GM18517 (cell line): ENCODE results near the gene PFN2.
A peak's percentile ranks its signal among the peaks of the same experiment; 100 is the strongest.
"Not testable (repeated sequence)": the region's sequence is repeated elsewhere in the genome, so short reads cannot be mapped to it uniquely, and the experiment has no call there.

Experiments
- ATAC-seq: cut with Tn5 transposase; IDR thresholded peaks from one replicate; pipeline ENCODE4 v1.9.1; 2021; ENCODE audit warnings: mild to moderate bottlenecking, moderate library complexity; ENCODE audit not compliant: unreplicated experiment

The PFN2 gene, protein sequence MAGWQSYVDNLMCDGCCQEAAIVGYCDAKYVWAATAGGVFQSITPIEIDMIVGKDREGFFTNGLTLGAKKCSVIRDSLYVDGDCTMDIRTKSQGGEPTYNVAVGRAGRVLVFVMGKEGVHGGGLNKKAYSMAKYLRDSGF

DNA sequence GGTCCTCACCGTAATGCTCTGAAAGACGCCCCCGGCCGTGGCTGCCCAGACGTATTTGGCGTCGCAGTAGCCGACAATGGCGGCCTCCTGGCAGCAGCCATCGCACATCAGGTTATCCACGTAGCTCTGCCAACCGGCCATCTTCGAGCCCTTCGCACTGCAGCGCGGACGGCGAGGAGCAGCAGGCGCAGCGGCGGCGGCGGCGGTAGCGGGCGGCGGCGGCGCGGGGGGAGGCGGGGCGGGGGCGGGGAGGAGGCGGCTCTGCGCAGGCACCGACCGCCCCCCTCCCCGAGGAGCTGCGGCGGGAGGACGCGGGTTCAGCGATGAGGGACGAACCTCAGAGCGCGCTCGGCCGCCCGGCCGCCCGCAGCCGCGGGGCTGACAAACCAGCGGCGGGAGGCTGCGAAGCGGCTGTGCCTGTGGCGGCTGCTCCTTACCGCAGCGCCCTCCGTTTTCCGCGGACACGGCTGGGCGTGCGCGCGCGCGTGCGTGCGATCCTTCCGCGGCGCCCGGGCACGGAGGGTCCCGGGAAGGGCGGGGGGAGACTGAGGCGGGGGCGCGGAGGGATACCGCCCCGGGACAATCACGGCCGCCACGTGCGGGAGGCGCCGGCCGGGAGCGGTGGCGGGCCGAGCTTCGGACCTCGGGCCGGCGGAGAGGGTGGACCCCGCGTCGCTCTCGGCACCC is at the start of gene PFN2:
TSS of gene PFN2 (minus strand) at position 180 of the 687 bp plus-strand sequence. CDS start at position 141, 39 bp downstream.
- ATAC-seq, result peak; percentile 39

DNA sequence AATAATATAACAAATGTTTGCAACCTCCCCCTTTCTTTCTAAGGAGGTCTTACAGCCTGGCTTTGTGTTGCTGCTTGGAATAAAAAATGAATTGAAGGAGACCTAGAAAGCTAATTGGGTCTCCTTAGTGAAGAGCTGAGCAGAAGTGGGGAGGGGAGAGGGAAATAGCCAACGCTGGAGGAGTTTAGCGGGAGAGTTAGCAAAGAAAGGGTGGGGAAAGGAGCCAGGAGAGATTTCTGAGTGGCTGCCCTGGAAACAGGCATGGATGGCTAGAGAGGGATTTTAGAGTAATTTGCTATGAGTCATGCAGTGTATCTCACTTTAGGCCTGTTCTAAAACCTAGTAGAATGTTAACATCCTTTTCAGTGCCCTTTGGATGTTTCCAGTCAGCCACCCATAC is 45.2 kb upstream of the PFN2 start:
- no peak for ATAC-seq

DNA sequence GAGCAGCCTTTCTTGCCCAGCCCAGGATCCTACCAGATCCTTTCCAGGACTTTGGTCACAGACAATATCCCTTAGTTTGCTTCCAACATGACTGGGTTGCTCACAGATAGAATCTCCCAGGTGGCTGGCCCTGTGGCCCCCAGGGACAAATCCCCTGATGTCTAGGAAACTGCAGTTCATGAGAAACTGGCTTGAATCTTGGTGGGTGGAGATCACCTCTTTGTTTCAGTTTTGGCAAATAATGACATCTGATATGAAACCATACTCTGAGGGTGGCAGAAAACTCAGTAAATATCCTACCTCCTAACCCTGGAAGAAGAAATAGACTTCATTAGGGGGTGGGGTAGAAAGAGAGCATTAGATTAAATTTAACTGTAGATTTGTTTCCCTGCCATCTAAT is 44.1 kb upstream of the PFN2 start:
- ATAC-seq, result no peak

DNA sequence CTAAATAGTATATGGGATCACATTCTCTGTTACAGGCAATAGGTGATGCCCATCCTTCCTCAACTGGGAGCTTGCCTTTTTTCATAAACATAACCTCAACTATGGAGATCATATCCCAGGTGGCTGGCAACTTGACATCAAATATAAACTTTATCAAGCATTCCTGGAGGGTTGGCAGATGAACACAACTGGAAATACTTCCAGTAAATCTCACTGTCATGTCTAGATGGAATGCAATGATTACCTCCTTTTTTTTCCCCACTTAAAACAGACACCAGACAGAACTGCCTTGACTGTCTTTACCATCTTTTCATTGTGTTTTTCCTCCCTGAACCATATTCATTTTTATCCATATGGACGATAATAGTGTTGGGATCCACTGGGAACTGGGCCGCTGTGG is 43.1 kb upstream of the PFN2 start:
- no peak for ATAC-seq

DNA sequence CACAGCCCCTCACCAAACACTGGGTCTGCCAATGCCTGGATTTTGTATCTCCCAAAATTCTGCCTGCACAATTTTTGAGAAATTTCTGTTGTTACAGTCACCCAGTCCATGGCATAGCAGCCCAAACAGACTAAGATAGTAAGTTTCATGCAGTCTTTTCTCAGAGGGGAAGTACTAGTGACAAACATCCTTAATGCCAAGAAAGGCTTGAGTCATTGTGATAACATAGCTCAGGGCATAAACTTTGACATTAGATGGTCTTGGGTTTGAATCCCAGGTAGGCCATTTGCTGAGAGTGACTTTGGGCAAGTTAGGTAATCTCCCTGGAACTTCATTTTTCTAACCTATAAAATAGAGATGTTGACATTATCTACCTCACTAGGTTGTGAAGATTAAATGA is 36.1 kb upstream of the PFN2 start:
- ATAC-seq, result no peak

DNA sequence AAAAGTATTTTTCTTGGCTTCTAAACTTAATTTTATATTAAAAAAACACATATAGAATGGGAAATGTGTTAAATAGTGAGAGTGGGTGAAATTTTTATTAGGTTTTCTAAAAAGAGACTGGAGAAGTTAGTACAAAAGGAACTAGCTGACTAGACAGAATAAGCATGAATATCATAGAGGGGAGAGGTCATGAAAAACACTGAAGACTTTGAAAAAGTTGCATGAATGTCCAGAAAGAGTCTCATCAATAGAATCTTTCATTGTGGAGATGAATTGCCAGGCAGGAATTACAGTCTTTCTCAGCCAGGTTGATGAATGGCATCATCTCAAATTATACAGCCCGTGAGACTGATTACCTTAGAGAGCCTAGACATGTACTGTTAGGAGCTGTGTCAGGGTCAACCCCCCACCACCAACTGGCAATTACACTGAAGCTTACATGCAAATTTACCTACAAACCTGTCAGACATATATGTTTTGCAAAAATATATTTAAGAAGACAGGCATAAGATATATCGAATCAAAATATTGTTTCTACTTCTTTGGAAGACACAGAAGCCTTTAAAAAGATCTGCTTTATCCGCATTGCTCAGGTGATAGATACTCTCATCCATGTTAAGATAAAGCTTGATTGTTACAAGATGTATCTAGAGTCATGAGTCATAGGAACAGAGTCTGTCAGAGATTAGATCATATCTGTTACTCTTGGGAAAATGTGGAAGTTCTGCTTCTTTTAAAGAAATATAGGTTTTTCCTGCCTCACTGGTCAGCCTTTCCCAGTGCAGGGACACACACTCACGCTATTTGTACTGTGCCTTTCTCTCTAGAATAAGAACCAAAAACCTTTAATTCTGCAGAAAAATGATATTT is 34.8 kb upstream of the PFN2 start:
- no peak for ATAC-seq

DNA sequence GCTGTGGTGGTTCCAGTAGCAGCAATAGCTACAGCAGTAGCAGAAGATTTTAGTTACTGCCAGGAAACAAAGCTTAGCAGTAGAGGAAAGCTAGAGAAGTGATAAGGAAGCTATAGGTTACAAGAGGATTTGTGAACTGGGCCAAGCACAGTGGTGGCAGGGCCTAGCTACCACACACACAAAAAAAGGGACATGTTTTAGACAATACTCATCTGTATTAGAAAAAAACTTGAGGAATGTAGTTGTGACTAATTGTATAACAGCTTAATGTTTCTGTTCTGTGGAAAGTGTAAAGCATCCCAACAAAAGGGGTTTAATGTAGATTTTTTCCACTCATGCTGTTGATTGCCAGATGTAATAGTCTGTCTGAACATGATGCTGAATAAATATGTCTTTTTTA is 29.9 kb upstream of the PFN2 start:
- no peak for ATAC-seq

DNA sequence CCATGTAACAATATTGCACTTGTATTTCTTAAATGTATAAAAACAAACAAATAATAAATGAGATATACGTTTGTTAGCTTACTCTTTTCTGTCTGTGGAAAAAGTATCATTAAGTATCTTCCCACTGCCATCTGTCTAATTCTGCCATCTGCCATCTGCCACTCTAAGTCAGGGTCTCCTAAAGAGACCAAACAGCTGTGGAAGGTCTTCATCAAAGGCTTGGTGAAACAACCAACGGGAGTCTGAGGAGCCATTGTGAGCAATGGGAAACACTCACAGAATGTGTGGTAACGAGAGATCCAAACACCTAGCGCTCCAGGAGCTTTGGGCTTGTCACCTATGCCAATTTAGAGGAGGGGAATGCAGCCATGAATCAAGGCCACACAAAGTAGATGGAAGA is 28.7 kb upstream of the PFN2 start:
- ATAC-seq, result no peak

DNA sequence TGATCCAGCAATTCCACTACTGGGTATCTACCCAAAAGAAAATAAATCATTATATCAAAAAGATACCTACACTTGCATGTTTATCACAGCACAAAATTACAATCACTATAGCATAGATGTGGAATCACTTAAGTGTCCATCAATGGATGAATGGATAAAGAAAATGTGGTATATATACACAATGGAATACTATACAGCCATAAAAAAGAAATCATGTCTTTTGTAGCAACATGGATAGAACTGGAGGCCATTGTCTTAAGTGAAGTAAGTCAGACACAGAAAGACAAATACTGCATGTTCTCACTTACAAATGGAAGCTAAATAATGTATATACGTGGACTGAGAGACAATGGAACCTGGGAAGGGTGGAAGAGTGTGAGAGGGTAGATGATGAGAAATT is 28.3 kb upstream of the PFN2 start:
- no peak for ATAC-seq

DNA sequence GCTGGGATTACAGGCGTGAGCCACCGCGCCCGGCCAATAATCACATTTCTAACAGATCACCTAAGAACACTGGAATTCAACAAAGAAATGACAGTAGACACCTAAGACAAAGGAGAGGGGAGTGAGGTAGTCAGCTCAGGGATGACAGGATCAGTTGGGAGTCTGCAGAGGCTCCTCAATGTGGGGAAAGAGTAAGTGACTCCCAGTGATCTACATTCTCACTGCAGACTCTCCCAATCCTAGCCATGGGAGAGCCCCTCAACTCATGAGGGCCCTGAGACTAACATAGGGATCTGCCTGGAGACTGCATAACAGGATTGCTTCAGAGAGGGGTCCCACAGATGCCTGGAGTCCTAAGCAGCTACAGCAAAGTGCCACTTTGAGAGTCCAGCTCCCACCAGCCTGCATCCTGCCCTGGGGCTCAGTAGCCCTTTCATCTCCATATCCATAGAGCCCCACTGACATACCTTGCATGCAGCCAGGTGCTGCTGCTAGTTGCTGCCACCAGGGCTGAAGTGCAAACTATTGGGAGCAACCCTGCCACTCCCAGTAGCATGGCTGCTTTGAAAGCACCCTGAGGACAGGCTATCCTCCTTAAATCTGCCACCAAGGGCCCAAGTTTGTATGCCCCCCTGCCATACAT is 21.8 kb upstream of the PFN2 start:
- no peak for ATAC-seq

DNA sequence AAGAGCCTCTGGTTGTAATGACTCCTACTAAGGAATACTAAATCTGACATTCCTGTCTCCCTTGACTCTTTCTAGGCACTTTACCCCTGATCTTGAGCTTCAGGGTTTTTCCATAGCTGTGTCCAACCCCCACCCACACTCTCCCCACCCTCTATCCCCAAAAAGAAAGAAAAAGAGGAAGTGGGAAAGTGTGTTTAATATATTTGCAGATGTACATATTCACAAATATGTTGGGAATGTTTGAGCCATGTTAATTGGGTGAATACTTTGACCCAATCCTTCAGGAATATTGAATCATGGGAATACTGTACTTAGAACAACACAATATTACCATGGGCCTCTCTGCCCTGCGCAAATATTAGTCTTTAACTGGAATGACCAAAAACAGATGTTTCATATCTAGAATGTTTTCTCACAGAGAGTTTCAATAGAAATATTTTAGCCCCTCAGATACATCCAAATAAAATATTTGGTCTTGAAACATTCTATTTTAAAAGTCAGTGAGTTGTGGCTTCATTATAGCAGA is 19.8 kb upstream of the PFN2 start:
- no peak for ATAC-seq

DNA sequence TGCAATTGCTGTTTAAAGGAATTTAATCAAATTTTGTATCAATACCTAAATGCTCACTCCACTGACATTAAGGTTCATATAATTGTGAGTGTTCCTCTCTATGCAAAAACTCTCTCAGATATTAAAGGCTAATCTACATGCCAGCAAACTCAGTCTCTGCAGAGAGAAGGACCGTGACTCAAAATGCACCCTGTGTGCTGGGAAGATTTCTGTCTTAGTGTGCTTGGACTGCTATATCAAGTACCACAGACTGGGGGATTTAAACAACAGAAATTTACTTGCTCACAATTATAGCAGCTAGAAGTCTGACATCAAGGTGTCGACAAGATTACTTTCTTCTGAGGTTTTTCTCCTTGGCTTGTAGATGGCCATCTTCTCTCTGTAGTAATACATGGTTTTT is 18.6 kb upstream of the PFN2 start:
- no peak for ATAC-seq

DNA sequence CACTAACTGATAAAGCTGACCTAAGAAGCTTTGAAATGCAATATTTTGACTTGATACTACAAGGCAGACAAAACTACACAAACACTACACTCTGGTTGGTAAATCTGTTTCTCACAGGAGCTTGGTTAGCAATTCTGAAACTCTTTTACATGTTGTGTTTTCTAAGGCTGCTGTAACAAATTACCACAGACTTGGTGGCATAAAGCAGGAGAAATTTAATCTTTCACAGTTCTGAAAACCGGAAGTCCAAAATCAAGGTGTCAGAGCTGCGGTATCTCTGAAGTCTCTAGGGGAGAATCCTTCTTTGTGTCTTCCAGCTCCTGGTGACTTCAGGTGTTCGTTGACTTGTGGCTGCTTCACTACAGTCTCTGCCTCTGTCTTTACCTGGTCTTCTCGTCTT is 12.9 kb upstream of the PFN2 start:
- ATAC-seq, result no peak

DNA sequence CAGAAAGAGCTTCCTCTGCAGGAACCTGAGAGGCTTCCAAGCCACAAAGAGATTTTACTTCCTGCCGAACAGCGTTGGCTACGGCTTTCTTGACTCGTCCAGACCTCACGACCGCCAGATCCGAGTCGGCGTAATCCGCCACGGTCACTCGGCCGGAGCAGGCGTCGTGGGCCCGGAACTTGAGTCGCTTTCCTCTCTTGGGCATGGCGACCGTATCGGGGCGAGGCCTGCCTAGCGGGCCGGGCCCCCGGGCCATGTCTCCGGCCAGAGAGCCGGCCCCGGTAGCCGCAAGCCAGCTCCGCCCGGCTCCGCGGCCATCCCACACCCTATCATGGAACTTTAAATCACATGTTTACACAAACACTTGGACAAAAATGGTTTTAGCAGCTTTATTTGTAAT is 12.4 kb upstream of the PFN2 start:
- not testable (repeated sequence) for ATAC-seq

DNA sequence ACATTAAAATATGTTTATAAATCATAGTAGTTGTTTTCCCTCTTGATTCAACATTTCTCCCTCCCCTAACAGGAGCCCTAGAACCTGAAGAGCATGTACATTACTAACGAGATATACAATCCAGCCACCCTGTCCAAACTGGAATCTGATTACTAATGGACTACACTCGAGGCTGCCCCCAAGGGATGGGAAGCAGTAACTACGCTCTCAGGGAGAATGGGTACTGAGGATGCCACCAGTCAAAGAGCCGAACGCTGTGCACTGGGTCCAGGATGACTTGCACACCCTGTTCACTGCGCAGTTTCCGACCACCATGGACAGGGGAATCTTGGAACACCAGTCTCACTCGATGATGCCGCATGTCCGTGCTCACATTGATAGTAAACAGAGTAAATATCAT is 11.3 kb upstream of the PFN2 start:
- ATAC-seq, result not testable (repeated sequence)

DNA sequence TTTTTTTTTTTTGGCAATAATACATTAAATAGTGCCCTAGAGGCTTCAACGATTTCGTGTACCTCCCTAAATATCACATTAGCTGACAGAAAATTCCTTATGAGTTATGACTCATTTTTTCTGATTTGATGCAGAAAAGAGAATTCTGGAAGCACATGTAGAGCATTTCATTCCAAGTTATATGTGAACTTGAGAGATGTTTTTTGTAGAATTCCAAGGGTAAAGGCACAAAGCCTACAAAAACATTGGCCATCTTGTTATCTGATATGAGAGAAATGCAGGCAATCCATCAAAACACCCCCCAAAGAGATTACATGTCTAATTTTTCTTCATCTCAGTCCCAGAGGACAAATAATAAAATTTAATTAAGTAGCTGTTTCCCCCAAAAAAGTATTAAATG is 6.7 kb upstream of the PFN2 start:
- no peak for ATAC-seq

DNA sequence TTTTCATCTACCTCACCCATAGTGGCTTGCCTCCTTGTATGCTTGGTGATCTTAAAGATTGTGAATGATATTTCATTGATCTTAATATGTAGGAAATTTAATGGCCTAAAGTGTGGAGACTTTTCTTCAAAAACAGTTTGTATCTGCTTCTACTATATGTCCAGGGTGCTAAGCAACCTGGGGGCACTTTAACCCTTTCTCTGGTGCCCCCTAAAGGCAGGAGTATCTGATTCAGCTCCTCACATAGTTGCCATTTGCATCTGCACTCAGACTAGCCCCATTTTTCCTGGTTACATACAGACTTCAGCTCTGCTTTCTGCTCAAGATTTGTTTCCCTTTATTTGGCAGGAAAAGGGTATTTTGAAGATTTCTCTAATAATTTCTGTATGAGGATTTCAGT is 5.2 kb upstream of the PFN2 start:
- no peak for ATAC-seq

DNA sequence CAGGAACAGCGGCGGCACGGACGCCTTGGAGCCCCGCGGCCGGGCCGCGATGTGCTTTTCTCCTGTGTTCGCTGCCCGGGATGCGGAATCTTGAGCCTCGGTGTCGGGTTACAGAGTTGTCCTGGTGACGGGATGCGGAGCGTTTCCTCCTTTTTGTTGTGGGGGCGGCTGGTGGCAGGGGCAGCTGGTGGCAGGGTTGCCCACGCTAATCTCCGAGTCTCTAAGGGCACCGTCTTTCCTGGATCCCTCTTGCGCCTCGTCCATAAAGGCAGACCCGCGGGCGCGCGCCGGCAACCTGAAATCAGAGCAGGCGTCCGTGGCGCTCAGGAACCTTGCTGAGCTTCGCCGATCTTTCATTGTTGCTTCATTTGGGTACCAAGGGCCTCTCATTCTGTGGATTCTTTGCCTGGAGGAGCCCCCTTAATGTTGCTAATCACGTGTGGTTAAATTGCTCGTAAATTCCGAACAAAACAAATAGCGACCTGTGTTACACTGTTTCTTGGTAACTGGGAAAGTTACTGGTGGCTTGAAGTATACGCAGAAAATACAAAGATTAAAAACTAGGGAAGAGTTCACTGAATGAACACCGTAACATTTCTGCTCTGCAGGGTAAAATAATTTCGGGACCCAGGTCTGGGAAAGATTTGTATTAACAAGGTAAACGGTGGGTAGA is 844 bp upstream of the PFN2 start:
- no peak for ATAC-seq

DNA sequence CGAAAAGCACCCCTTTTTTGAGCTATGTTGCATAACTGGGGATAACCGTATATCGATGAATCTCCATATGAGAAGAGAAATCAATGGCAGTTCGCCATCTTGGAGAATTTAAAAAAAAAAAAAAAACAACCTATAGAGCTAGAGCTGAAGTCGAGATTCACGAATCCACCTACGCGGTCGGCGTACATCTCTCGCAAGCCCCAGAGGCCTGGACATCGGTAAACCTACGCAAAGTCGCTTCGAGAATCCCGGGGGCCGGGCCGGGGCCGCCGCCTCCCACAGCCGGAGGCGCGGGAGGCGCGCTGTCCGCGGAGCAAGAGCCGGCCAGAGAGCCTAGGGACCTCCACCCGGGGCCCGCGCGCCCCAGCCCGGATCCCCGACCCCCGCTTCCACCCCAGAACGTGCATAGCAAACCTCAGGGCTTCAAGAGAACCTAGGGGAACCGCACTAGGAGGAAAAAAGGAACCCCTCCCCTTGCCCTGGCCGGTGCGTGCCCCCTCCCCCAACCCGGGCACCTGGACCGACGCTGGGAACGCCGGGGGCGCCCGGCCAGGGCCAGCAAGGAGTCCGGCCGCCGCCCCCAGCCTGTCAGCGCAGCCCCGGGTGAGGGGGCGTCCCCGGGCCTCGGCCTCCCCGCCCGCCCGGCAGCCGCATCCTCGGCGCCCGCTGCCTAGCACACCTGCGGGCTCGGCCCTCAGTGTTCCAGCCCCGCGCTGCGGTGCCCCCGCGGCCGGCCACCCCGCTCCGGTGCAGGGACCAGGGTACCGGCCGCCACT is 567 bp downstream of the PFN2 start:
- peak; percentile 66 for ATAC-seq
